Measurements from ENCODE around the gene TAC3.
"Not testable (repeated sequence)": the region's sequence is repeated elsewhere in the genome, so short reads cannot be mapped to it uniquely, and the experiment has no call there.

DNA sequence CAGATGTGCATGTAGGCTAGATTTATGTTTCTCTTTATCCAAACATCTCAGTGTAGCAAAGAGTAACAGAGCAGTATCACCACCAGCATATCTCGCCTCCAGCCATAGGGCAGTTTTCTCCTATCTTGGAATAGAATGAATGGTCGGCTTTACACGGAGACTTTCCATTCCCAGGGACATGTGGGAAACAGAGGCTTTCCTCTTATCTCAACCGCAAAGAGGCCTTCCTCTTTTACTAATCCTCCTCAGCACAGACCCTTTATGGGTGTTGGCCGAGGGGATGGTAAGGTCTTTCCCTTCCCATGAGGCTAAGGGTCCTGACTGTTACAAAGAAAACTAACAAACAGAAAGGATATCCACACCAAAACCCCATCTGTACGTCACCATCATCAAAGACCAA is 47.4 kb downstream of the TAC3 start:
- TF ChIP-seq, protein P1, sequence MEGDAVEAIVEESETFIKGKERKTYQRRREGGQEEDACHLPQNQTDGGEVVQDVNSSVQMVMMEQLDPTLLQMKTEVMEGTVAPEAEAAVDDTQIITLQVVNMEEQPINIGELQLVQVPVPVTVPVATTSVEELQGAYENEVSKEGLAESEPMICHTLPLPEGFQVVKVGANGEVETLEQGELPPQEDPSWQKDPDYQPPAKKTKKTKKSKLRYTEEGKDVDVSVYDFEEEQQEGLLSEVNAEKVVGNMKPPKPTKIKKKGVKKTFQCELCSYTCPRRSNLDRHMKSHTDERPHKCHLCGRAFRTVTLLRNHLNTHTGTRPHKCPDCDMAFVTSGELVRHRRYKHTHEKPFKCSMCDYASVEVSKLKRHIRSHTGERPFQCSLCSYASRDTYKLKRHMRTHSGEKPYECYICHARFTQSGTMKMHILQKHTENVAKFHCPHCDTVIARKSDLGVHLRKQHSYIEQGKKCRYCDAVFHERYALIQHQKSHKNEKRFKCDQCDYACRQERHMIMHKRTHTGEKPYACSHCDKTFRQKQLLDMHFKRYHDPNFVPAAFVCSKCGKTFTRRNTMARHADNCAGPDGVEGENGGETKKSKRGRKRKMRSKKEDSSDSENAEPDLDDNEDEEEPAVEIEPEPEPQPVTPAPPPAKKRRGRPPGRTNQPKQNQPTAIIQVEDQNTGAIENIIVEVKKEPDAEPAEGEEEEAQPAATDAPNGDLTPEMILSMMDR (IDR thresholded peaks at IDR 0.05): not testable (repeated sequence)
- not testable (repeated sequence) for TF ChIP-seq POLR2AphosphoS5, POLR2A (IDR thresholded peaks at IDR 0.05)

Data from sigmoid colon (tissue), 4 donors.